ENCODE measurements around the gene APOL2.
A peak's percentile ranks its signal among the peaks of the same experiment; 100 is the strongest.
"Not testable (repeated sequence)": the region's sequence is repeated elsewhere in the genome, so short reads cannot be mapped to it uniquely, and the experiment has no call there.

Gene APOL2

GRCh38 chr22:36239401-36240171 is at the start of gene APOL2:
TSS of gene APOL2 (minus strand) at chr22:36239527. CDS start at chr22:36233162, 6,365 bp downstream.
- DNase-seq = peak; percentile 71

- no peak for DNase-seq
Measured at GRCh38 chr22:36288571-36289405, 49.5 kb upstream of the APOL2 start.

- no peak for DNase-seq
Measured at GRCh38 chr22:36287881-36288515, 48.7 kb upstream of the APOL2 start.

- peak; percentile 36 for DNase-seq
Measured at GRCh38 chr22:36286096-36286957, 47.0 kb upstream of the APOL2 start.

GRCh38 chr22:36285545-36285944 is 46.2 kb upstream of the APOL2 start:
- DNase-seq = no peak

GRCh38 chr22:36285017-36285416 is 45.7 kb upstream of the APOL2 start:
- DNase-seq = no peak

GRCh38 chr22:36284171-36284571 is 44.8 kb upstream of the APOL2 start:
- no peak for DNase-seq

- no peak for DNase-seq
Measured at GRCh38 chr22:36282328-36282831, 43.1 kb upstream of the APOL2 start.

GRCh38 chr22:36281781-36282327 is 42.5 kb upstream of the APOL2 start:
- no peak for DNase-seq

- DNase-seq = no peak
Measured at GRCh38 chr22:36280379-36280778, 41.1 kb upstream of the APOL2 start.

- no peak for DNase-seq
Measured at GRCh38 chr22:36279219-36279666, 39.9 kb upstream of the APOL2 start.

- DNase-seq = no peak
Measured at GRCh38 chr22:36277482-36278291, 38.4 kb upstream of the APOL2 start.

- no peak for DNase-seq
Measured at GRCh38 chr22:36274531-36274930, 35.2 kb upstream of the APOL2 start.

- DNase-seq = not testable (repeated sequence)
Measured at GRCh38 chr22:36271951-36272350, 32.6 kb upstream of the APOL2 start.

- not testable (repeated sequence) for DNase-seq
Measured at GRCh38 chr22:36271231-36271630, 31.9 kb upstream of the APOL2 start.

GRCh38 chr22:36267896-36268485 is 28.7 kb upstream of the APOL2 start:
- DNase-seq = no peak

GRCh38 chr22:36267058-36267457 is 27.7 kb upstream of the APOL2 start:
- no peak for DNase-seq

GRCh38 chr22:36263886-36264664 is 24.7 kb upstream of the APOL2 start:
- DNase-seq = not testable (repeated sequence)

- not testable (repeated sequence) for DNase-seq
Measured at GRCh38 chr22:36263216-36263673, 23.9 kb upstream of the APOL2 start.

GRCh38 chr22:36262307-36262706 is 23.0 kb upstream of the APOL2 start:
- not testable (repeated sequence) for DNase-seq

All from NCI-H2227 treated with DMSO at 0.1 percent for 48 hours (cell line).